MV-4-11 (cell line): ENCODE measurements around the gene RREB1.
A peak's percentile ranks its signal among the peaks of the same experiment; 100 is the strongest.

Experiments
- DNase-seq: peaks from one replicate; lab custom pipeline; 2025; lab: John Stamatoyannopoulos, UW

The RREB1 gene

GRCh38 chr6:7163661-7164071 lies 55.9 kb downstream of the RREB1 start:
- no peak for DNase-seq

- no peak for DNase-seq
These were observed 56.8 kb downstream of the RREB1 start for GRCh38 chr6:7164536-7165001.

GRCh38 chr6:7165002-7165889 lies 57.5 kb downstream of the RREB1 start:
- no peak for DNase-seq

- no peak for DNase-seq
These were observed 58.1 kb downstream of the RREB1 start for GRCh38 chr6:7165890-7166267.

GRCh38 chr6:7166410-7167293 lies 58.9 kb downstream of the RREB1 start:
- DNase-seq = peak; percentile 77

- no peak for DNase-seq
These were observed 61.5 kb downstream of the RREB1 start for GRCh38 chr6:7169296-7169721.

GRCh38 chr6:7170117-7170732 lies 62.5 kb downstream of the RREB1 start:
- DNase-seq = no peak

- DNase-seq = no peak
These were observed 63.4 kb downstream of the RREB1 start for GRCh38 chr6:7171119-7171518.

GRCh38 chr6:7171733-7172132 lies 64.0 kb downstream of the RREB1 start:
- DNase-seq = no peak

GRCh38 chr6:7172649-7173048 lies 64.9 kb downstream of the RREB1 start:
- DNase-seq = no peak

- no peak for DNase-seq
These were observed 66.2 kb downstream of the RREB1 start for GRCh38 chr6:7173843-7174503.

GRCh38 chr6:7175462-7175861 lies 67.7 kb downstream of the RREB1 start:
- DNase-seq = no peak

- no peak for DNase-seq
These were observed 68.4 kb downstream of the RREB1 start for GRCh38 chr6:7176208-7176607.

- no peak for DNase-seq
These were observed 70.5 kb downstream of the RREB1 start for GRCh38 chr6:7178280-7178679.

GRCh38 chr6:7180751-7181150 lies 73.0 kb downstream of the RREB1 start:
- no peak for DNase-seq

- no peak for DNase-seq
These were observed 75.9 kb downstream of the RREB1 start for GRCh38 chr6:7183707-7184106.

GRCh38 chr6:7184502-7184901 lies 76.7 kb downstream of the RREB1 start:
- no peak for DNase-seq

- DNase-seq = peak; percentile 84
These were observed 77.8 kb downstream of the RREB1 start for GRCh38 chr6:7185561-7185960.

- peak; percentile 93 for DNase-seq
These were observed 80.7 kb downstream of the RREB1 start for GRCh38 chr6:7188492-7188891.

GRCh38 chr6:7189101-7189758 lies 81.5 kb downstream of the RREB1 start:
- no peak for DNase-seq

GRCh38 chr6:7190791-7191190 lies 83.0 kb downstream of the RREB1 start:
- no peak for DNase-seq
